Stomach (tissue), 9 donors: ENCODE measurements around the gene SEMA3D. TPM values are rescaled to one million over a fixed set of nuclear protein-coding genes. Genes with fewer than 3 reads are reported as not detected.
A peak's percentile ranks its signal among the peaks of the same experiment; 100 is the strongest.

Source experiments
- DNase-seq, 2 donors: peaks; one replicate each; pipeline versions ENCODE4 v3.0.0 to v3.0.0-alpha.2; 2013 to 2019
- H3K27ac ChIP-seq, 5 donors: fragments of 200-600 bp in 4 of 5; sonication (generic) in 4 of 5; one replicate each; pipeline ENCODE4 v1.5.1; 2013 to 2019; ENCODE audit warnings: mild to moderate bottlenecking in 1 of 5, moderate library complexity in 1 of 5
- H3K27me3 ChIP-seq, 3 donors: fragments of 200-600 bp; sonication (generic); one replicate each; pipeline ENCODE4 v1.5.1; 2017 to 2019; ENCODE audit warnings: mixed run types in 1 of 3
- H3K36me3 ChIP-seq, 4 donors: fragments of 200-600 bp; sonication (generic); 1 replicate in 3 of 4; 2 replicates in 1 of 4; pipeline ENCODE4 v1.5.1; 2016 to 2019
- H3K4me1 ChIP-seq, 4 donors: fragments of 200-600 bp; sonication (generic); one replicate each; pipeline ENCODE4 v1.5.1; 2016 to 2019
- H3K4me3 ChIP-seq, 4 donors: fragments of 200-600 bp; sonication (generic) in 3 of 4; one replicate each; pipeline ENCODE4 v1.5.1; 2016 to 2019; ENCODE audit warnings: mild to moderate bottlenecking in 1 of 4
- H3K9me3 ChIP-seq, 4 donors: fragments of 200-600 bp; sonication (generic); one replicate each; pipeline ENCODE4 v1.5.1; 2016 to 2019
- EP300 ChIP-seq: sonication (generic); formaldehyde crosslinking; IDR thresholded peaks from one replicate; pipeline ENCODE4 v1.6.1; 2017; ENCODE audit warnings: antibody characterized with exemption
- POLR2A ChIP-seq, 4 donors: fragments of 450-650 bp; IDR thresholded peaks; one replicate each; pipeline ENCODE4 v1.6.1; 2016; ENCODE audit warnings: antibody characterized with exemption in 4 of 4, control low read depth in 2 of 4, mild to moderate bottlenecking in 1 of 4, moderate library complexity in 1 of 4
- POLR2AphosphoS5 ChIP-seq, 3 donors: sonication (generic); formaldehyde crosslinking; IDR thresholded peaks; one replicate each; pipeline ENCODE4 v1.6.1; 2016; ENCODE audit warnings: antibody characterized with exemption in 3 of 3
- WGBS, 5 donors: extraction: QIAGEN DNeasy Blood & Tissue Kit in 3 of 5; methylation state at CpG; one replicate each; pipeline versions ENCODE4 v1.1.5 to v1.1.7; 2013 to 2018; 5-methylcytosine and 5-hydroxymethylcytosine counted together
- intact Hi-C: fragments of 100-400 bp; cut with DNase I; formaldehyde crosslinking; loops from one replicate; pipeline ENCODE4 v1.15.1; 2023; ENCODE audit warnings: low total_unique reads
- polyA plus RNA-seq, 3 donors: library from polyadenylated mRNA; stranded (reverse); fragments of 200-250 nt; gene quantifications; one replicate each; pipeline ENCODE4 v1.2.3, GENCODE V29; 2013
- total RNA-seq, 5 donors: library from RNA; depleted of rRNA; stranded (reverse); fragments of >200 nt; gene quantifications; one replicate each; pipeline versions ENCODE4 v1.1.0 to v1.2.3, GENCODE V29; 2014 to 2016
- TF ChIP-seq, protein P1 (sequence below), 7 experiments: fragments of 450-650 bp in 4 of 7; fragments of 200-600 bp in 3 of 7; sonication (generic) in 3 of 7; IDR thresholded peaks; one replicate each; pipeline ENCODE4 v1.5.1; 2016 to 2019; ENCODE audit warnings: antibody characterized with exemption in 7 of 7, control low read depth in 2 of 7, mild to moderate bottlenecking in 1 of 7
- donor health status: healthy with polysubstance abuse.
- donor health status: Bipolar disorder and iron deficiency.
- donor health status: healthy.

Gene SEMA3D
- total and polyA plus RNA-seq, 8 donors: 0.44 to 20.9 (median 2.6) TPM; not detected in 1

DNA sequence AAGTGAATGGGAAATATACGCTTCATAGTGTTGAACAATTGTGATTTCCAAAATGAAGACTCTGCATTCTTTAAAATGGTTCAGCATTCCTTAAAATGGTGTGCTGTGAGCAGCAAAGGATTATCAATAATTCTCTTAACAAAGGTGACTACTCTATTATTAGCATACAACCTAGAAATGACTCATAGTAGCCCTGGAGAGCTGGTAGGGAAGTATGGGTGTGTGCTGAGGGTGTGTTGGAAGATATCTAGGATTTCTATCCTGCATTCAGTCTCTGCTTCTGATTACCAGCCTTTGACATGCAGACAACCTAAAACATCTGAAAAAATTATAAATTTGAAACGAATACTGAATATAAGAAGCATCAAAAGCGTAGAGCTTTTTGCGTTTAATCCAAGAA, 72.5 kb downstream of the SEMA3D start:
- no peaks in the 10 kb centered on the region for H3K9me3 ChIP-seq
- H3K4me3 ChIP-seq: no peak overlapping the region
- H3K27me3 ChIP-seq: no peaks in the 10 kb centered on the region
- DNase-seq: peak in 1 of 2 donors; percentile 45
- 86 to 92% (median 87%) methylated on average over 4 of the region's 4 CpGs for WGBS, 5 donors
- intact Hi-C loops: no loop called here
- TF ChIP-seq POLR2A (IDR thresholded peaks at IDR 0.05) (no peak), POLR2AphosphoS5 (IDR thresholded peaks at IDR 0.05) (no peak), EP300 (no peak)
- TF ChIP-seq, protein P1, sequence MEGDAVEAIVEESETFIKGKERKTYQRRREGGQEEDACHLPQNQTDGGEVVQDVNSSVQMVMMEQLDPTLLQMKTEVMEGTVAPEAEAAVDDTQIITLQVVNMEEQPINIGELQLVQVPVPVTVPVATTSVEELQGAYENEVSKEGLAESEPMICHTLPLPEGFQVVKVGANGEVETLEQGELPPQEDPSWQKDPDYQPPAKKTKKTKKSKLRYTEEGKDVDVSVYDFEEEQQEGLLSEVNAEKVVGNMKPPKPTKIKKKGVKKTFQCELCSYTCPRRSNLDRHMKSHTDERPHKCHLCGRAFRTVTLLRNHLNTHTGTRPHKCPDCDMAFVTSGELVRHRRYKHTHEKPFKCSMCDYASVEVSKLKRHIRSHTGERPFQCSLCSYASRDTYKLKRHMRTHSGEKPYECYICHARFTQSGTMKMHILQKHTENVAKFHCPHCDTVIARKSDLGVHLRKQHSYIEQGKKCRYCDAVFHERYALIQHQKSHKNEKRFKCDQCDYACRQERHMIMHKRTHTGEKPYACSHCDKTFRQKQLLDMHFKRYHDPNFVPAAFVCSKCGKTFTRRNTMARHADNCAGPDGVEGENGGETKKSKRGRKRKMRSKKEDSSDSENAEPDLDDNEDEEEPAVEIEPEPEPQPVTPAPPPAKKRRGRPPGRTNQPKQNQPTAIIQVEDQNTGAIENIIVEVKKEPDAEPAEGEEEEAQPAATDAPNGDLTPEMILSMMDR (IDR thresholded peaks at IDR 0.05): no peak
- no peaks in the 10 kb centered on the region for H3K4me1 ChIP-seq
- no peak overlapping the region for H3K27ac ChIP-seq
- H3K36me3 ChIP-seq: no peaks in the 10 kb centered on the region

DNA sequence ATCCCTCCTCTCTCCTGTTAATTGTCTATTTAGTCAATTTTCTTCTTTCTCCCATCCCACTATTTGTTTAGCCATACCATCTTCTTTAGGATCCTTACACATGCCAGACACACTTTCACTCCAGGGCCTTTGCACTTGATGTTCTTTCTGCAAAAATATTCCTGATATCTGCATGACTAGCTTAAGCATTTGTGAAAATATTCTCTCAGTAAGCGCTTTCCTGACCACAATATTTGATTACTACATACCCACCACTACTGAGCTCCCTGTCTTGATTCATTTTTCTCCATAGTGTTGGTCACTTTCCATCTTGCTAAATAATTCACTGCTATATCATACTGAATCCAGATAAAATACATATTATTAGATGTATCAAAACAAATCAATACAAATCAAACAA, 75.1 kb downstream of the SEMA3D start:
- Histone ChIP-seq H3K9me3 (no peaks in the 10 kb centered on the region), H3K36me3 (no peaks in the 10 kb centered on the region), H3K4me1 (no peaks in the 10 kb centered on the region), H3K27me3 (no peaks in the 10 kb centered on the region), H3K4me3 (no peak overlapping the region), H3K27ac (no peak overlapping the region)
- TF ChIP-seq EP300: no peak
- TF ChIP-seq, protein P1 (IDR thresholded peaks at IDR 0.05): no peak
- TF ChIP-seq POLR2A (IDR thresholded peaks at IDR 0.05): no peak
- no peak for TF ChIP-seq POLR2AphosphoS5 (IDR thresholded peaks at IDR 0.05)
- intact Hi-C loops: no loop called here
- WGBS, 5 donors: 87 to 96% (median 94%) methylated on average over 1 of the region's 1 CpG
- no peak for DNase-seq

DNA sequence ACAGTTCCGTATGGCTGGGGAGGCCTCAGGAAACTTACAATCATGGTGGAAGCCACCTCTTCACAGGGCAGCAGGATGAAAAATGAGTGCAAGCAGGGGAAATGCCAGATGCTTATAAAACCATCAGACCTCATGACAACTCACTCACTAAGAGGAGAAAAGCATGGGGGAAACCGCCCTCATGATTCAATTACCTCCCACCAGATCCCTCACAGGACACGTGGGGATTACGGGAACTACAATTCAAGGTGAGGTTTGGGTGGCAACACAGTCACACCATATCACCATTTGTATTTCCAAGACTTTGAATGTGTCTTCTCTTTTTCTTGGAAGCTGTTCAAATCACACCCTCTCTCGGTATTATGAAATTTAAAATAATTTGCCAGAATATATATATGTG, 80.1 kb downstream of the SEMA3D start:
- no peaks in the 10 kb centered on the region for H3K36me3 ChIP-seq
- H3K9me3 ChIP-seq: no peaks in the 10 kb centered on the region
- TF ChIP-seq, protein P1 (IDR thresholded peaks at IDR 0.05): no peak
- TF ChIP-seq EP300: no peak
- TF ChIP-seq POLR2AphosphoS5 (IDR thresholded peaks at IDR 0.05): no peak
- no peak for TF ChIP-seq POLR2A (IDR thresholded peaks at IDR 0.05)
- no peak overlapping the region for H3K27ac ChIP-seq
- no peaks in the 10 kb centered on the region for H3K27me3 ChIP-seq
- intact Hi-C loops: no loop called here
- DNase-seq: no peak
- no peak overlapping the region for H3K4me3 ChIP-seq
- peaks cover 0 to 18% (median 8%) of the 10 kb centered on the region in 4 donors for H3K4me1 ChIP-seq
- WGBS, 5 donors: 90 to 95% (median 94%) methylated on average over 5 of the region's 5 CpGs

DNA sequence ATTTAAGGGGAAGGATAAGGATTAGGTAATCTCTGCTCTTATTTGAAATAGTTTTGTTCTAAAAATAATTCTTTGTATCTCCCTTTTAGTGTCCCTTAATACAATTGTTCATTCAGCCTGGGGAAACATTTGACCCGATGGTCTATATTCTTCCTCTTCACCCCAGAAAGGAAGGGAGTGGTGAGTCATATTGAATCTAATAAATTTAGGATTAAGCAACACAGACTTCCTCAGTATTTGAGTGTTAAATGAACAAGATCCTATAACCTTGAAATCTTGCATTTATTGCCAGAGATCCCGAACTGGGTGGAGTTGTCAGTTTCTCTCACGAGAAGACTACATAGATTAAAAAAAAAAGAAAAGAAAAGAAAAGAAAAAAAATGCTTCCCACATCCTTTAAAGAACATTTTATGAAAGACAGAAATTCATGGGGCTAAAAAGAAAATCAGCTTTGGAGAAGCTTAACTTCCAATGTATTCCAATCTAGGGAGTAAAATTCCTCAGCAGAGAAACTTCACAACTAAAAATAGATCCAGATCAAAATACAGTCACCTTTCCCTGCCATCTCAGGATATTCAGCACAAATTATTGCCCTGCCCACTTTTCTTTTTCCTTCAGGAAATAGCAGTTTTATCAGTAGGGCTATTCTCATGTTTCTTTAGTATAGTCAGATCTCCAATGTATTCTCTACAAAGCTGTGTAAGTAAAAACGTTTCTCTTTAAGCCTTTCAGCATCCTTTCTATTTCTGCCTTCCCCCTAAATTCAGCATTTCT, 82.2 kb downstream of the SEMA3D start:
- 38 to 50% (median 45%) methylated on average over 4 of the region's 4 CpGs for WGBS, 5 donors
- H3K4me1 ChIP-seq: peaks cover 0 to 18% (median 8%) of the 10 kb centered on the region in 4 donors
- peak in 1 of 2 donors; percentile 9 for DNase-seq
- TF ChIP-seq, protein P1 (IDR thresholded peaks at IDR 0.05): no peak
- TF ChIP-seq POLR2AphosphoS5 (IDR thresholded peaks at IDR 0.05): no peak
- TF ChIP-seq EP300: no peak
- TF ChIP-seq POLR2A (IDR thresholded peaks at IDR 0.05): no peak
- H3K9me3 ChIP-seq: no peaks in the 10 kb centered on the region
- no peaks in the 10 kb centered on the region for H3K36me3 ChIP-seq
- intact Hi-C loops: no loop called here
- no peaks in the 10 kb centered on the region for H3K27me3 ChIP-seq
- H3K27ac ChIP-seq: no peak overlapping the region
- H3K4me3 ChIP-seq: no peak overlapping the region
